Thyroid gland (tissue), 4 donors: ENCODE measurements around the gene THBS1. TPM values are rescaled to one million over a fixed set of nuclear protein-coding genes. Genes with fewer than 3 reads are reported as not detected.

Source experiments
- DNase-seq, 2 donors: peaks; one replicate each; pipeline ENCODE4 v3.0.0-alpha.2; 2019
- H3K27ac ChIP-seq, 3 donors: fragments of 200-600 bp; sonication (generic); 1 replicate in 2 of 3; 2 replicates in 1 of 3; pipeline ENCODE4 v1.5.1; 2016 to 2019; ENCODE audit warnings: mild to moderate bottlenecking in 1 of 3, moderate library complexity in 1 of 3
- H3K27me3 ChIP-seq: fragments of 200-600 bp; sonication (generic); one replicate; pipeline ENCODE4 v1.5.1; 2019
- H3K36me3 ChIP-seq, 2 donors: fragments of 200-600 bp; sonication (generic); one replicate each; pipeline ENCODE4 v1.5.1; 2016 to 2019
- H3K4me1 ChIP-seq, 2 donors: fragments of 200-600 bp; sonication (generic); one replicate each; pipeline ENCODE4 v1.5.1; 2017 to 2019
- H3K4me3 ChIP-seq, 3 donors: fragments of 200-600 bp; sonication (generic); replicated peaks in 1 of 3; 1 replicate in 2 of 3; 2 replicates in 1 of 3; pipeline ENCODE4 v1.5.1; 2016; ENCODE audit warnings: mild to moderate bottlenecking in 1 of 3
- H3K9me3 ChIP-seq: fragments of 200-600 bp; sonication (generic); one replicate; pipeline ENCODE4 v1.5.1; 2017
- POLR2A ChIP-seq, 2 donors: fragments of 450-650 bp; IDR thresholded peaks; one replicate each; pipeline ENCODE4 v1.6.1; 2017; ENCODE audit warnings: antibody characterized with exemption in 2 of 2, mild to moderate bottlenecking in 2 of 2, moderate library complexity in 1 of 2
- WGBS, 2 donors: methylation state at CpG; one replicate each; pipeline ENCODE4 v1.1.5; 2017; 5-methylcytosine and 5-hydroxymethylcytosine counted together
- intact Hi-C: fragments of 100-400 bp; cut with DNase I; formaldehyde crosslinking; loops from one replicate; pipeline ENCODE4 v1.15.1; 2023
- total RNA-seq, 4 donors: library from RNA; depleted of rRNA; stranded (reverse); fragments of >200 nt; gene quantifications; one replicate each; pipeline ENCODE4 v1.2.3, GENCODE V29; 2016
- TF ChIP-seq, protein P1 (sequence below), 6 experiments: fragments of 200-600 bp in 3 of 6; fragments of 450-650 bp in 3 of 6; sonication (generic) in 3 of 6; IDR thresholded peaks; one replicate each; pipeline ENCODE4 v1.5.1; 2016 to 2019; ENCODE audit warnings: antibody characterized with exemption in 6 of 6, mild to moderate bottlenecking in 2 of 6, inconsistent platforms in 1 of 6, moderate library complexity in 1 of 6

Gene THBS1
- total RNA-seq, 4 donors from 2014 or later, result 15.3 to 155 (median 57.8) TPM

DNA sequence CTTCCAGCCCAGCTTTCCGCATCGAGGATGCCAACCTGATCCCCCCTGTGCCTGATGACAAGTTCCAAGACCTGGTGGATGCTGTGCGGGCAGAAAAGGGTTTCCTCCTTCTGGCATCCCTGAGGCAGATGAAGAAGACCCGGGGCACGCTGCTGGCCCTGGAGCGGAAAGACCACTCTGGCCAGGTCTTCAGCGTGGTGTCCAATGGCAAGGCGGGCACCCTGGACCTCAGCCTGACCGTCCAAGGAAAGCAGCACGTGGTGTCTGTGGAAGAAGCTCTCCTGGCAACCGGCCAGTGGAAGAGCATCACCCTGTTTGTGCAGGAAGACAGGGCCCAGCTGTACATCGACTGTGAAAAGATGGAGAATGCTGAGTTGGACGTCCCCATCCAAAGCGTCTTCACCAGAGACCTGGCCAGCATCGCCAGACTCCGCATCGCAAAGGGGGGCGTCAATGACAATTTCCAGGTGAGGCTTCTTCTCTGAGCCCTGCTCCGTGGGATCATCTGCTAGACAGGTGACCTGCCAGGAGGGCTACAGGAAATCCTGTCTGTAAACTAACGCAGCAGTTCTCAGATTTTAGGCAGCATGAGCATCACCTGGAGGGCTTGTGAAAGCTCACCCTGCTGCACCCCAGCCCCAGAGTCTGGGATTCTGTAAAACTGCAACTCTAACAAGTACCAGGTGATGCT is 1.6 kb downstream of the THBS1 start:
- 82 to 88% methylated on average over 10 to 20 of the region's 20 CpGs for WGBS, 2 donors
- intact Hi-C loops, result loop anchor here (5.0 to 10.0 kb wide), 2 partner anchors 172 to 410 kb away; no protein-coding TSS in a partner anchor
- Histone ChIP-seq H3K9me3 (no peaks in the 10 kb centered on the region), H3K36me3 (peaks cover 8 to 10% of the 10 kb centered on the region in 2 donors), H3K4me3 (peak overlapping the region in 1 of 3 donors; percentile 16), H3K27me3 (no peaks in the 10 kb centered on the region), H3K4me1 (peaks cover 8% of the 10 kb centered on the region in 2 donors), H3K27ac (no peak overlapping the region)
- DNase-seq, result peak in 1 of 2 donors; percentile 16
- TF ChIP-seq, protein P1, sequence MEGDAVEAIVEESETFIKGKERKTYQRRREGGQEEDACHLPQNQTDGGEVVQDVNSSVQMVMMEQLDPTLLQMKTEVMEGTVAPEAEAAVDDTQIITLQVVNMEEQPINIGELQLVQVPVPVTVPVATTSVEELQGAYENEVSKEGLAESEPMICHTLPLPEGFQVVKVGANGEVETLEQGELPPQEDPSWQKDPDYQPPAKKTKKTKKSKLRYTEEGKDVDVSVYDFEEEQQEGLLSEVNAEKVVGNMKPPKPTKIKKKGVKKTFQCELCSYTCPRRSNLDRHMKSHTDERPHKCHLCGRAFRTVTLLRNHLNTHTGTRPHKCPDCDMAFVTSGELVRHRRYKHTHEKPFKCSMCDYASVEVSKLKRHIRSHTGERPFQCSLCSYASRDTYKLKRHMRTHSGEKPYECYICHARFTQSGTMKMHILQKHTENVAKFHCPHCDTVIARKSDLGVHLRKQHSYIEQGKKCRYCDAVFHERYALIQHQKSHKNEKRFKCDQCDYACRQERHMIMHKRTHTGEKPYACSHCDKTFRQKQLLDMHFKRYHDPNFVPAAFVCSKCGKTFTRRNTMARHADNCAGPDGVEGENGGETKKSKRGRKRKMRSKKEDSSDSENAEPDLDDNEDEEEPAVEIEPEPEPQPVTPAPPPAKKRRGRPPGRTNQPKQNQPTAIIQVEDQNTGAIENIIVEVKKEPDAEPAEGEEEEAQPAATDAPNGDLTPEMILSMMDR (IDR thresholded peaks at IDR 0.05), result no peak
- TF ChIP-seq POLR2A (IDR thresholded peaks at IDR 0.05), result no peak

DNA sequence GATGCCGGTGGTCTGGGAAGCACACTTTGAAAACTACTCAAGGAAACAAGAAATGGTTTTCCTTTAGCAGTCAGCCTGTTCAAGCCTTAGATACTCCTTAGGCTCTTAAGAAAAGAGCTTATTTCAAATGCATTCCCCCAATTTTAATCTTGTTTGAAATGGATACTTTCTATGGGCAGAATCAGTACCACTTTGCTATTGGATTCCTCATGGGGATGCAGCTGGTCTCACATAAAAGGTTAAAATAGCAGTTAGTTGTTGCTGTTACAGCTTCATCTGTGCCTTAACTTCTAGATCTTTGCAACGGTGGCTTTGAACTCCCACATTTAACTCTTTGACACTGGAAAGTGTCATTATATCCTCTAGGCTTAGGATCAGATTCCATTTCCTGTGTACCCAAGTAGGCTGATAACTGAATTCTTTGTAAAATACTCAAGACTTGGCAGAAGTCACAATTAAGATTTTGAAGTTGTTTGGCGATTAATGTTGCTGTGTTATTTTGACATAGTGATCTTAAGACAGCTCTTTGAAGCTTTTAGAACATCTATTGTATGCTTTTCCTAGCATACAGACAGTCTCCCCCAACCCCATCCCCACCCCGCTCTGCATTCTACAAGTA is 2.2 kb downstream of the THBS1 start:
- DNase-seq, result no peak
- H3K27ac ChIP-seq, result no peak overlapping the region
- TF ChIP-seq POLR2A (IDR thresholded peaks at IDR 0.05), result no peak
- TF ChIP-seq, protein P1 (IDR thresholded peaks at IDR 0.05), result no peak
- WGBS, 2 donors, result 65 to 67% methylated on average over 4 of the region's 4 CpGs
- peaks cover 8 to 10% of the 10 kb centered on the region in 2 donors for H3K36me3 ChIP-seq
- H3K4me1 ChIP-seq, result peaks cover 8% of the 10 kb centered on the region in 2 donors
- intact Hi-C loops, result loop anchor here (5.0 to 10.0 kb wide), 2 partner anchors 172 to 411 kb away; no protein-coding TSS in a partner anchor
- H3K4me3 ChIP-seq, result peak overlapping the region in 1 of 3 donors; percentile 16
- H3K27me3 ChIP-seq, result no peaks in the 10 kb centered on the region
- H3K9me3 ChIP-seq, result no peaks in the 10 kb centered on the region

DNA sequence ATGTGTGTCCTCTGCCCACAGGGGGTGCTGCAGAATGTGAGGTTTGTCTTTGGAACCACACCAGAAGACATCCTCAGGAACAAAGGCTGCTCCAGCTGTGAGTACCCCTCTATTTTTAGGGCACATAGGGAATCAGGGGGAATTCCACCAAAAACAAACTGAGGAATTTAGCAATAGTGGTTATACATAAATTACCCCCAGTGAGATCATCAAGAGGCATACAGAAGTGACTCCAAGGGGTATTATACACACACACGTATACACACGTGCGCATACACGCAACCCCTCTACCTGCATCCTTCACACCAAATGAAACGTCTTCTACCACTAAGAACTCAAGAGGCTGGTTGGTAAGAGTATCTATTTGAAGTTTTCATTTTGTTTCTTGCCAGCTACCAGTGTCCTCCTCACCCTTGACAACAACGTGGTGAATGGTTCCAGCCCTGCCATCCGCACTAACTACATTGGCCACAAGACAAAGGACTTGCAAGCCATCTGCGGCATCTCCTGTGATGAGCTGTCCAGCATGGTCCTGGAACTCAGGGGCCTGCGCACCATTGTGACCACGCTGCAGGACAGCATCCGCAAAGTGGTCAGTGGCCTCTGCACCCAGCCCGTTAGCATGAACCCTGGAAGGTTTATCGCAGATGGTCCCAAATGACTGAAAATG is 2.9 kb downstream of the THBS1 start:
- intact Hi-C loops, result loop anchor here (5.0 to 10.0 kb wide), 2 partner anchors 171 to 411 kb away; no protein-coding TSS in a partner anchor
- 93% methylated on average over 13 of the region's 13 CpGs for WGBS, 2 donors
- H3K27ac ChIP-seq, result no peak overlapping the region
- H3K36me3 ChIP-seq, result peaks cover 8 to 10% of the 10 kb centered on the region in 2 donors
- H3K4me3 ChIP-seq, result no peak overlapping the region
- TF ChIP-seq, protein P1 (IDR thresholded peaks at IDR 0.05), result peak in 1 of 6 experiments; percentile 18
- no peak for TF ChIP-seq POLR2A (IDR thresholded peaks at IDR 0.05)
- H3K27me3 ChIP-seq, result no peaks in the 10 kb centered on the region
- DNase-seq, result no peak
- no peaks in the 10 kb centered on the region for H3K9me3 ChIP-seq
- peaks cover 7 to 8% of the 10 kb centered on the region in 2 donors for H3K4me1 ChIP-seq

DNA sequence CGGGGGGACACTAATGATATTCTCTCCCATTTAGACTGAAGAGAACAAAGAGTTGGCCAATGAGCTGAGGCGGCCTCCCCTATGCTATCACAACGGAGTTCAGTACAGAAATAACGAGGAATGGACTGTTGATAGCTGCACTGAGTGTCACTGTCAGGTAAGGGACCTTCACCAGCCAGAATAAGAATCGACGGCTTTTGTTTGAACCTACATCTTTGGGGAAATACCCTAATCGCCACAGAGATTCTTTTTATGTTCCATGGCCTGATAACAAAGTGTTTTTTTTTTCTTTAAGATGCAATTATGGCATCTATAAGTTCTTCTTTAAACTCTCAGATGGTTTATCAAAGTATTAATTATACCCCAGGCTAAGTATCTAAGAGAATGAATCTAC is 3.4 kb downstream of the THBS1 start:
- WGBS, 2 donors, result 87 to 89% methylated on average over 7 of the region's 7 CpGs
- no peaks in the 10 kb centered on the region for H3K9me3 ChIP-seq
- peaks cover 8 to 10% of the 10 kb centered on the region in 2 donors for H3K36me3 ChIP-seq
- H3K27ac ChIP-seq, result no peak overlapping the region
- DNase-seq, result no peak
- TF ChIP-seq POLR2A (IDR thresholded peaks at IDR 0.05), result no peak
- TF ChIP-seq, protein P1 (IDR thresholded peaks at IDR 0.05), result no peak
- H3K4me1 ChIP-seq, result peaks cover 2 to 8% of the 10 kb centered on the region in 2 donors
- no peaks in the 10 kb centered on the region for H3K27me3 ChIP-seq
- no peak overlapping the region for H3K4me3 ChIP-seq
- intact Hi-C loops, result loop anchor here (5.0 to 10.0 kb wide), 2 partner anchors 171 to 412 kb away; no protein-coding TSS in a partner anchor
